NCI-H2029 treated with DMSO at 0.1 percent for 48 hours (cell line): Measurements from ENCODE around the gene CCNY.
"Not testable (repeated sequence)": the region's sequence is repeated elsewhere in the genome, so short reads cannot be mapped to it uniquely, and the experiment has no call there.

Source experiments
- DNase-seq: peaks from one replicate; lab custom pipeline; 2025; lab: John Stamatoyannopoulos, UW

CCNY gene

GRCh38 chr10:35336084-35336831, at the start of gene CCNY:
Gene CCNY (plus strand): TSS chr10:35336509. CDS start chr10:35337054, 545 bp downstream.
- DNase-seq, result no peak

- no peak for DNase-seq
Observed at GRCh38 chr10:35289198-35289597, 47.1 kb upstream of the CCNY start.

- no peak for DNase-seq
Observed at GRCh38 chr10:35294506-35294905, 41.8 kb upstream of the CCNY start.

- no peak for DNase-seq
Observed at GRCh38 chr10:35299016-35299415, 37.3 kb upstream of the CCNY start.

GRCh38 chr10:35300063-35300699, 36.1 kb upstream of the CCNY start:
- no peak for DNase-seq

DNA sequence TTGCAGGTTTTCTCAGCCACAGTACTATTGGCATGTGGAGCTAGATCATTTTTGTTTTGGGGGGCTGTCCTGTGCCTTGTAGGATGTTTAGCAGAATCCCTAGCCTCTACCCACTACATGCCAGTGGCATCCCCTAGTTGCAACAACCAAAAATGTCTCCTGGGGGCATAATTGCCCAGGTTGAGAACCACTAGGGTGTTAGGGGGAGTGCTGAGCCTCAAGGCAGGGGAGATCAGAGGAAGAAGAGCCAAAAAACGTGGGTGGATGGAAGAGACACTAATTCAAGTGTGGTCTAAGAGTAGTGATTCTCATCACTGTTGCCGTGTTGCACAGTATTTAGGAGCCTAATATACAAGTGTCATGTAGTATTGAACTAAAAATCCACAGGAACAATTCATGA, 31.7 kb upstream of the CCNY start:
- no peak for DNase-seq

DNA sequence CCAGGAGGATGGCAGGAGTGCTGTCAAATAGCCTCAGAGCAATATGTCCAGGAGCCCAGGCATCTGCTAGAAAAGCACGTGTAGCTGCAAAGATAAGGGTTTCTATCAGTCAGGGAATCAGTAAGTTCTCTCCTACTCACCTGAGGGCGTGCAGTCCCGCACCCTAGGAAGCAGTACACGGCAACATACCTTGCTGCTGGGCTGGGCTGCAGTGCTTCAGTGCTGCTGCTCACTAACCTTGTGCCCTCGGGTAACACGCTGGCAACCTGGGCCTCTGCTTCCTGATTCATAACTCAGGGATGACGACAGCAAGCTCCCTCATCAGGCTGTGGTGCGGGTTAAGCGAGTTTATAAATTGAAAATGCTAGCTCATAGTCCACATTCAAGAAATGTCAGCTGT, 29.5 kb upstream of the CCNY start:
- DNase-seq, result no peak

GRCh38 chr10:35307297-35307696, 29.0 kb upstream of the CCNY start:
- DNase-seq, result no peak

- DNase-seq, result no peak
Observed at GRCh38 chr10:35308809-35309208, 27.5 kb upstream of the CCNY start.

DNA sequence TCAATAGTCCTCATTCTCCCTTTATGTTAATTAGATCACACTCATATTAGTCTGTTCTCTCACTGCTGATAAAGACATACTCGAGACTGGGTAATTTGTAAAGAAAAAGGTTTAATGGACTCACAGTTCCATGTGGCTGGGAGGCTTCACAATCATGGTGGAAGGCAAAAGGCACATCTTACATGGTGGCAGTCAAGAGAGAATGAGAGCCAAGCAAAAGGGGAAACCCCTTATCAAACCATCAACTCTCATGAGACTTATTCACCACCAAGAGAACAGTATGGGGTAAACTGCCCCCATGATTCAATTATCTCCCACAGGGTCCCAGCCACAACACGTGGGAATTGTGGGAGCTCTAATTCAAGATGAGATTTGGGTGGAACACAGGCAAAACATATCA, 22.2 kb upstream of the CCNY start:
- not testable (repeated sequence) for DNase-seq

- not testable (repeated sequence) for DNase-seq
Observed at GRCh38 chr10:35315235-35315634, 21.1 kb upstream of the CCNY start.

DNA sequence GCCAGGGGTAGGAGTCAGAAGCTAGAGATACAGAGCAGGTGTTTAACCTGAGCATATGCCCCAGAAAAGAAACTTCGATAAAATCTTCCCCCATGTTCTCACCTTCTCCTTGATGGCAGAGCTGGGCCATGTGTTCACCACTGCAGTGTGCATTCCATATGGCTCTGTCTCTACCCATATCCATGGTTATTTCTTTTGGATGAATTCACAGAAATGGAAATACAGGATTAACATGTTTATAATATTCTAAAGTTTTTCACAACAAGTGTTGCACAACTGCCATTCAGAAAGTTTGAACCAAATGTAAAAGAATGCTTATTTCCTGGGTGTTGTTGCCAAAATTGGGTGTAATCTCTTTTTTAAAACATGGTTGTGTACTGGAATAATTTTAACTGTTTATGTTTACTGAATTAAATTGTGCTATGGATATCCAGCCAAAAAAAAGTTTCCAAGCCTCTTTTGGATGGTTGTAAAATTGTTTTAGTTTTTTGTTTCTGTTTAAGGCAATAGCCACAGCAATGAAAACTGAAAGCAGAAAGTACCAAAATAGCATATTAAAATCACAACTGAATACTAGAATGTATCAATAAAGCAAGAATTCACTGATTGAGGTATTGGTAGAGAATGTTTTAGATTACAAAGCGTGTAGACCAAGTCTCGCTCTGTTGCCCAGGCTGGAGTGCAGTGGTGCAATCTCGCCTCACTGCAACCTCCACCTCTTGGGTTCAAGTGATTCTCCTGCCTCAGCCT, 19.9 kb upstream of the CCNY start:
- no peak for DNase-seq

DNA sequence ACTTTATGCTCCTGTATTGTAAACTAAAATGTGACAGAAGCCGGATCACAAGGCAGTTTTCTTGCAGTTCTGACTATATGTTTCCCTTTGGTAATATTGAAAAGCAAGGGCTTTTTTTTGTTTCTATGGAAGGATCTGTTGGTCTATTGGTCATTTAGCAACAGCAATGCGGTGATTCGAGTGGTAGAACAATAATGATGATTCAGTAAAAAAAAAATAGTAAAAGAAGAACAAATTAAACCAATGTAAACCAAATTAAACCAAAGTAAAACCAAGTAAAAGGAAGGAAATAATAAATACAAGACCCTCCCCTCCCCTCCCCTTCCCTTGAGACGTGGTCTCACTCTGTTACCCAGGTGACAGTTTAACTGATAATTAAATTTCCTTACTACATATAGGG, 17.8 kb upstream of the CCNY start:
- no peak for DNase-seq

DNA sequence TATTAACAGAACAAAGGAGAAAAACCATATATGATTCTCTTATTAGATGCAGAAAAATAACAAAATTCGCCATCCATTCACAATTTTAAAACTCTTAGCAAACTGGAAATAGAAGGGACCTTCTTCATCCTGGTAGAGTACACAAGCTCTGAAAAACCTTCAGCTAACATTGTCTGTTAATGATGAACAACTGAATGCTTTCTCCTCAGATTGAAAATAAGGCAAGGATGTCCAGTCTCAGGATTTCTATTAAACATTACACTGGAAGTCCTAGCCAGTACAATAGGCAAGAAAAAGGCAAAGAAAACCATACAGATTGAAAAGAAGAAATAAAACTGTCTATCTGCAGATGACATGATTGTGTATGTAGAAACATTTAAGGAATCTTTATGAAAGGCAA, 16.0 kb upstream of the CCNY start:
- no peak for DNase-seq

DNA sequence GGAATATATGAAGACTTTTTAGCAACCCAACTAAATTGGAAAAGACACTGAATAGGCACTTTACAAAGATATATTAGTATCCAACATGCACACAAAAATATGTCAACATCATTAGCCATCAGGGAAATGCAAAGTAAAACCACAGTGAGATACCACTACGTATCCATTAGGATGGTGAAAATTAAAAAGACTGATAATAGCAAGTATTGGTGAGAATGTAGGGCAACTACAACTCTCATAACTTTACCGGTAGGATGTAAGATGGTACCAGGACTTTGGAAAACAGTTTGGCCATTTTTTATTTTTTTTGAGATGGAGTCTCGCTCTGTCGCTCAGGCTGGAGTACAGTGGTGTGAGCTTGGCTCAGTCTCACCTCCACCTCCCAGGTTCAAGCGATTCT, 13.7 kb upstream of the CCNY start:
- no peak for DNase-seq

- no peak for DNase-seq
Observed at GRCh38 chr10:35324196-35324595, 12.1 kb upstream of the CCNY start.

GRCh38 chr10:35326466-35327235, 9.7 kb upstream of the CCNY start:
- no peak for DNase-seq

- no peak for DNase-seq
Observed at GRCh38 chr10:35327790-35328403, 8.4 kb upstream of the CCNY start.

GRCh38 chr10:35328404-35329037, 7.8 kb upstream of the CCNY start:
- DNase-seq, result no peak

GRCh38 chr10:35329520-35329919, 6.8 kb upstream of the CCNY start:
- no peak for DNase-seq

- no peak for DNase-seq
Observed at GRCh38 chr10:35331894-35332640, 4.2 kb upstream of the CCNY start.
